ENCODE results near the gene MAPT.

MAPT gene

GRCh38 chr17:46035112-46035818 is 140.9 kb downstream of the MAPT start:
- peak in 1 of 2 donors; percentile 36 for ATAC-seq

DNA sequence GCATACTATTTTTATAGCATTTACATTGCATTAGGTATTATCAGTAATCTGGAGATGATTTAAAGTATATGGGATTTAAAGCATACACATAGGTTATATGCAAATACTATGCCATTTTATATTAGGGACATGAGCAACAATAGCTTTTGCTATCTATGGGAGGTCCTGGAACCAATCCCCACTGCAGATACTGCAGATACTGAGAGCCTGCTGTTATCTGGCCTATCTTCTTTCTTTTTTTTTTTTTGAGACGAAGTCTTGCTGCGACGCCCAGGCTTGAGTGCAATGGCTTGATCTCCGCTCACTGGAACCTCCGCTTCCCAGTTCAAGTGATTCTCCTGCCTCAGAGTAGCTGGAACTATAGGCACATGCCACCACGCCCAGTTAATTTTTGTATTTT is 142.1 kb downstream of the MAPT start:
- ATAC-seq, result no peak

- ATAC-seq, result no peak
Measured at GRCh38 chr17:46037722-46038255, 143.4 kb downstream of the MAPT start.

GRCh38 chr17:46038414-46038813 is 144.1 kb downstream of the MAPT start:
- no peak for ATAC-seq

DNA sequence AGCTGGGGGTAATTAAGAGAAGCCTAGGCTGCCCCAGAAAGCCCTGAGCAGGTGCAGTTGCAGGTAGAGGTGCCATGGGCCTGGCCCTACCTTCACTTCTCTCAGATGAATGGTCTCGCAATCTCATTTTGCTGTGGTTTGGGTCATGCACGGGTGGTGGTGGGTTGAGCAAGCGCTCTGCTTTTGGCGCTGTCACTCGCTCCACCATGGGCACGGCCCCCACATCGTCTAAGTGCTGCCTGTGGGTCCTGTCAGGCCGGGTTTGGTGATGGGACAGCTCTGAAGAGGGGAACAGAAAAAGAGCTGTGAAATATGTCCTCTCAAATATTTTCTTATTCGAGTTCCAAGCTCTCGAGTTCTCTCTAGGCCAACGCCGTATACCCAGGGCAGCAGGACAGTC is 144.6 kb downstream of the MAPT start:
- no peak for ATAC-seq

DNA sequence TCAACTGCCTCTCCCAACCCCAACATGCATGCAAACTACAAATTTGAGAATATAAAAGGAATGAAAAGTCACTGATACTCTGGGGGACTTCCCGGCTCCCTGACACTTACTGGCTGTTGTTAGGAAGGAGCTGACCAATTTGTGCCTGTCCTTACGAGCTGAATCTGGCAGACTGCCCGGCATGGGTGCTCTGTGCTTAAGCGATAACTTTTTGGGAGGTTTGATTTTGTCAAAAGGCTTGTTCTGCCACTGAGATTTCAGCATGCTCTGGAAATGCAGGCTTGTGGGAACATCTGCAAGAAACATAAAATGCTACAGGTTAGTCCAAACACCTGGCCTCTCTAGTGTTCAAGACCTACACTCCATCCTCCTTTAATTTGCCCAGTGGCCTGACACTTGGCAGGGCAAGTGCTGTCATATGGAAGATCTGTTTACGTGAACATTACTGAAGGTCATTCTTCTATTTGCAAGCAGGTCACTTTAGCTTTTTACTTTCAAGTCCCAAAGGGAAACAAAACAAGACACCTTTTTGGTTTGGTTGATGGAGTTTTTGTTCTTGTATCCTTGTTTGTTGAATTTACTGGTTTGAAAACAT is 145.3 kb downstream of the MAPT start:
- no peak for ATAC-seq

DNA sequence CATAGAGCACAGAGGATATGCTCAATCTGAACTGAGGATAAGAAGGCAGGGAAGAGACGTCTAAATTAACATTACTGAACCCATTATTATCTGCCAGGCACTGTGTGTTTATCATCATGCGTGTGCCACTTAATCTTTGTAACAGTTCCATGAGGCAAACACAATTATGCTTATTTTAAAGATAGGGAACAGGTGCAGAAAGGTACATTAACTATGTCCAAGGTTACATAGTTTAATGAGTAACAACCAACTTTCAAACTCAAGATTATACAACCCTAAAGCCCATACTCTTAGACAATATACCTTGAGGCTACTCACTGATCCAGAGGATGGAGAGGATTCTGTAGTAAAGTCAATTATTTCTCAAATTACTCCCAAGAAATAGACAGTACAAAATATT is 147.9 kb downstream of the MAPT start:
- no peak for ATAC-seq

DNA sequence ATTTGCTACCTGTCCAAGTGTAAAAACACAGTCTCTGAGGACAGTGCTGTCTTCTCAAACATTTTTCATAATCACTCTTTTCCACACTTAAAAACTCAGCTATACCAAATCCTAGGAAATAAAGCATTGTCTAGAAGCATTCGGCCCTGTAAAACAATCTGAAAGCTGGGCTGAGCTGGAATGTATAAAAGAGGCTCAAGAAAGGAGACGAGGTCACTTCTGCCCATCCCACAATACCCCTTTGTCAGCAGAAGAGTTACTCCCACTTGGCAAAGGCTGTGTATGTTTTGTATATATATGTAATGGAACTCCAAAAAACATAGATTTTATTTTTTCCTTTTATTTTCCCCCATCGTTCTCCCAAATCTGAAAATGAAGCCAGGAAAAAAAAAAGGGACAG is 148.6 kb downstream of the MAPT start:
- no peak for ATAC-seq

DNA sequence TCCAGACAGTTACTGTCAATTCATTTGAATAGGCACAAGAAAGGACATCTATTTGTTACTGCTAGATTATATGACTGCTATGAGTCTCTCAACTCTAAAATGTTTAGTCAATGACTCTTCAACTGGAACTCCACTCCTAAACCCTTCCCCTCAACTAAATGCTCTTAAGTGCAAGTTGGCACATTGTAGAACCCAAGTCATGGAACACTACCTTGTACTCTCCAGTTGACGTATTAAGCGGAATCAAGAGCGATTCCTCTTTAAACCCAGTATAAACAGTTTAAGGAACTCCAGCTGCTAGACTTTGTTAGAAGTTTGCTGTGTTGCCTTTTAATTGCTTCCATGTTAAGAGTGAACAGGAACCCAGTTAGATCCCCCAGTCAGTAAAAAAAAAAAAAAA is 149.3 kb downstream of the MAPT start:
- no peak for ATAC-seq

GRCh38 chr17:46044286-46044928 is 150.1 kb downstream of the MAPT start:
- ATAC-seq, result peak in 1 of 2 donors; percentile 53

- no peak for ATAC-seq
Measured at GRCh38 chr17:46044989-46045388, 150.6 kb downstream of the MAPT start.

DNA sequence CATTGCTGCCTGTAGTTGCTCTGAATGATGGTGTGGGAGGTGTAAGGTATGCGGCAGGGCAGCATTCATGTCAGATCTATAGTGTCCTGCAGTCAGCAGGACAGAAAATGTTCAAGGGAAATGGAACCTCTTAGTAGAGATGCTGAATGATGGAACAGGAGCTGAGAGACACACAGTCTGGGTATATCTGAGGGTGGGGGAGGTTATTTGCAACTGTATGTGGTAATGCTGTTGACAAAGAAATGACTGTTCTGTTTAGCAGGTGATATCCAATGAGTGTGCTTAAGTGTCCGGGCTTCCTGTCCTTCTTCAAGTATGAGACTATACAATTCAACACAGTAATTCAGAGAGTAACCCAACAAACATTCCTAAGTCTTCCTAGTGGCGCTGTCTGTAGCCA is 151.3 kb downstream of the MAPT start:
- ATAC-seq, result peak; percentile 25 to 43

GRCh38 chr17:46046957-46047356 is 152.6 kb downstream of the MAPT start:
- no peak for ATAC-seq

- no peak for ATAC-seq
Measured at GRCh38 chr17:46047398-46047797, 153.0 kb downstream of the MAPT start.

DNA sequence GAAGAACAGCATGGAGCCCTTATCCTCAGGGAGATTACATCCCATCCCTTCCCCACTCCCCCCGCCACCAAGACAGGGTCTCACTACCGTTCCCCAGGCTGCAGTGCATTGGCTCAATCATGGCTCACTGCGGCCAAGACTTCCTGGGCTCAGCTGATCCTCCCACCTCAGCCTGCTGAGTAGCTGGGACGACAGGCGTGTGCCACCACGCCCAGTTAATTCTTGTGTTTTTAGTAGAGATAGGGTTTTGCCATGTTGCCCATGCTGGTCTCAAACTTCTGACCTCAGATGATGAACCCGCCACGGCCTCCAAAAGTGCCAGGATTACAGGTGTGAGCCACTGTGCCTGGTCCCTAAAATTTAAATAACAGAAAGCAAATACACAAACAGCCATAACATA is 153.5 kb downstream of the MAPT start:
- ATAC-seq, result no peak

DNA sequence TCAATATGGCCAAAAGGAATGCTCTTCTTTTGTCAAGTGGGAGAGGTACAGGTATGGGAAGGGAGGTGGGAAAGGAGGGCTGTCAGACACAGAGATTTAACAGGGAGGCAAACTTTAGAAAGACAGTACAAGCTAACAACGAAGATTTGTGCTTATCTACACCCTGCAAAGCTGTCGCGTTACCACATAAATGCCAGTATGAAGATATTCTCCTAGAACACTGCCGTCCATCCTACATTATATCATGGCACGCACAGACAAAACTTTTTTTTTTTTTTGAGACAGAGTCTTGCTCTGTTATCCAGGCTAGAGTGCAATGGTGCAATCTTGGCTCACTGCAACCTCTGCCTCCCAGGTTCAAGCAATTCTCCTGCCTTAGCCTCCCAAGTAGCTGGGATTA is 155.3 kb downstream of the MAPT start:
- ATAC-seq, result no peak

GRCh38 chr17:46053911-46054534 is 159.7 kb downstream of the MAPT start:
- no peak for ATAC-seq

- peak; percentile 51 to 72 for ATAC-seq
Measured at GRCh38 chr17:46056800-46057304, 162.5 kb downstream of the MAPT start.

DNA sequence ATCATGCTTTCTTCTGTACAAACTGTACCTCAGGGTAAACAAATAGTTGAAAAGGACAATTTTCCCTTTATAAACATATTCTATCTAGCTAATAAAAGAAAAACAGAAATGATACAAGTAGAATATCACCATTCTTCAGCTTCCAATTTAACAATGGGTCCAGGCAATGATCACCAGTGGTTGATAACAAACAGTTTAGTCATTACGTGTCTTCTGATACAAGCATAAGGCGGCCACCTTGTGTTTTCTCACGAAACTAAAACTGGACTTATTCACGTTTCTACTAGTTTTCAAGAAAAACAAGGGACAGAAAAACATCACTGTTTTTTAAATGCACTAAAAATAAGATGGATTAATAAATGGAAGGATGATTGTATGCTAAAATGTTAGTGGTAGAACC is 163.0 kb downstream of the MAPT start:
- no peak for ATAC-seq

- ATAC-seq, result no peak
Measured at GRCh38 chr17:46059486-46059885, 165.1 kb downstream of the MAPT start.

GRCh38 chr17:46060461-46060860 is 166.1 kb downstream of the MAPT start:
- ATAC-seq, result no peak

DNA sequence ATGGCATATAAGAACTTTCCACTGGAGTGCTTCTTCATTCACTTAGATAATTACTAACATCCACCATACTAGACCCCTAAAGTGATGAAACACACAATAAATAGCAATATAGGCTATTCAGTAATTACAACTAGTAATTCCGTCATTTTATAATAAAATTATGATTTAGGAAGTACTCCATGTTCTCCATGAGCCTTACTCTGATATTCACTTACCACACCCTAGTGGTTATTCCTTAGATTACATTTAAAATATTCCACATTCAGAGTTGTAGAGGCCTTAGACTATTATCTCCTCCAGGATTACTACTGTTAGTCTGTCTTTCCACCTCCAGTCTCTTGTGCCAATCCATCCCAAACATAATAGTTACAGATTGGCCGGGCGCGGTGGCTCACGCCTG is 167.1 kb downstream of the MAPT start:
- no peak for ATAC-seq

DNA sequence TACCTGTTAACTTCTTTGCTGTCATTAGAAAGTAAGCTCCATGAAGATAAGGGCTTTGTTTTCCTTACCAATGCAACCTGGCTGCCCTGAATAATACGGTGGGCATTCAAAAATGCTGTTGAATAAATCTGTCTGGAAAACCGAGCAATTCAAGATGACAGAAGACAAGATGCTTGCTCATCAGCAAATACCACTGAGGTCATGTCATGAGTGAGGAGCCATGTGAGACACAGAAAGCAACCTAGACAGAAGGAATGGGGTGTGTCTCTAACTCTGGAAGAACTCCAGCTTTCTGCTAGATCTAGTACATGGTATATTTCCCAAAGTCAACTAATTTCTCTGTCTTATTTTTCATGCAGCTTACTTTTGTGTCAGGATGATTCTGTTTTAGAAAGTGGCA is 168.9 kb downstream of the MAPT start:
- ATAC-seq, result no peak

Measured in activated CD4-positive, CD25-positive, alpha-beta regulatory T cell treated with anti-CD3 and anti-CD28 coated beads, Interleukin-2, amount 50 U/mL, for 24 hours (primary cell).